NCI-H2227 (cell line): ENCODE measurements around the gene BMP4.

Experiments
- DNase-seq: peaks from one replicate; lab custom pipeline; 2025; ENCODE audit not compliant: unreplicated experiment; lab: John Stamatoyannopoulos, UW

Gene BMP4

GRCh38 chr14:53946404-53947093, 10.1 kb downstream of the BMP4 start:
- DNase-seq = no peak

GRCh38 chr14:53946071-53946403, 10.6 kb downstream of the BMP4 start:
- DNase-seq = no peak

GRCh38 chr14:53943751-53944083, 12.9 kb downstream of the BMP4 start:
- no peak for DNase-seq

- DNase-seq = no peak
These were observed 13.5 kb downstream of the BMP4 start for GRCh38 chr14:53942970-53943750.

- DNase-seq = no peak
These were observed 18.3 kb downstream of the BMP4 start for GRCh38 chr14:53938136-53938837.

GRCh38 chr14:53934778-53935414, 21.7 kb downstream of the BMP4 start:
- no peak for DNase-seq

GRCh38 chr14:53932966-53933365, 23.7 kb downstream of the BMP4 start:
- no peak for DNase-seq

- peak; percentile 10 for DNase-seq
These were observed 26.5 kb downstream of the BMP4 start for GRCh38 chr14:53929871-53930715.

GRCh38 chr14:53927171-53927570, 29.5 kb downstream of the BMP4 start:
- no peak for DNase-seq

- no peak for DNase-seq
These were observed 31.3 kb downstream of the BMP4 start for GRCh38 chr14:53925201-53925766.

- DNase-seq = no peak
These were observed 31.9 kb downstream of the BMP4 start for GRCh38 chr14:53924753-53925152.

- no peak for DNase-seq
These were observed 35.6 kb downstream of the BMP4 start for GRCh38 chr14:53921027-53921426.

- DNase-seq = no peak
These were observed 40.4 kb downstream of the BMP4 start for GRCh38 chr14:53916239-53916638.

- no peak for DNase-seq
These were observed 41.1 kb downstream of the BMP4 start for GRCh38 chr14:53915364-53916014.

- no peak for DNase-seq
These were observed 44.6 kb downstream of the BMP4 start for GRCh38 chr14:53912021-53912420.

- DNase-seq = no peak
These were observed 48.2 kb downstream of the BMP4 start for GRCh38 chr14:53908416-53908815.

- DNase-seq = no peak
These were observed 54.3 kb downstream of the BMP4 start for GRCh38 chr14:53902307-53902706.

- no peak for DNase-seq
These were observed 56.1 kb downstream of the BMP4 start for GRCh38 chr14:53900499-53900898.
